ENCODE data around the gene BTG2.
A peak's percentile ranks its signal among the peaks of the same experiment; 100 is the strongest.

The BTG2 gene

DNA sequence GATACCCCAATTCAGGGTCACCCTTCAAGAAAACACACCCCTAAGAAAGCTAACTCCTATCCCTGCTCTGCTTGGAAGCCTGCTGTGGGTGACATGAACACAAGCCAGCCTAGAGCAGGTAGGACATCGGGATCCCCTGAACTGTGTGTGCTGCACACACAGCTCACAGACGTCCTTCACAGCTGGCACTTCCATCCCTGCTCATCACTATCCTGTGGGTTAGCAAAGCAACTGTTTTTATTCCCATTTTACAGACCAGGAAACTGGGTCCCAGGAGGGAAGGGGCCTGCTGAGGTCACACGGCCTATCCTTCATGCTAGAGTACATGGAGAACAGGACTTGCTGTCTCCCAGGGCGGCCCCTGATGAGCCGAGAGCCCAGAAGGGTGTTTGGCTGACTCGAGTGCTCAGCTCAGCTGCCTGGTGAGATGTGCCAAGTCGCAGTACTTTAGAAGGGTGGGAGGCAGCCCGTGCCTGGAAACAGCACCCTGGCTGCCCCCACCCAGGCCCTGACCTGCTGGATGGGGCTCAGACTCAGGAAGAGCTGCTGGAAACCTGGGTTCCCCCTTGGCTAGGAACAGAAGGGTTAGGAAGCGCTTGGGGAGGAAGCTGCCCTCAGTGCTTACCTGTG lies 28.3 kb upstream of the BTG2 start:
- no peaks in the 10 kb centered on the region for H3K36me3 ChIP-seq (ENCODE audit: control insufficient read depth, insufficient read depth, low read length)
- peak overlapping the region; percentile 34 for H3K27ac ChIP-seq (ENCODE audit: insufficient read depth, low read length, poor library complexity, severe bottlenecking)
- no peaks in the 10 kb centered on the region for H3K27me3 ChIP-seq (replicated peaks; ENCODE audit: control insufficient read depth, insufficient read depth, low read length, poor library complexity, severe bottlenecking)
- no peak for DNase-seq
- no peak overlapping the region for H3K4me3 ChIP-seq (ENCODE audit: insufficient read depth, low read depth, low read length, poor library complexity, severe bottlenecking)
- H3K4me1 ChIP-seq (ENCODE audit: control insufficient read depth, insufficient read depth, low read length, poor library complexity, severe bottlenecking): peaks cover 28% of the 10 kb centered on the region
- H3K9me3 ChIP-seq (ENCODE audit: control insufficient read depth, low read length): no peaks in the 10 kb centered on the region

DNA sequence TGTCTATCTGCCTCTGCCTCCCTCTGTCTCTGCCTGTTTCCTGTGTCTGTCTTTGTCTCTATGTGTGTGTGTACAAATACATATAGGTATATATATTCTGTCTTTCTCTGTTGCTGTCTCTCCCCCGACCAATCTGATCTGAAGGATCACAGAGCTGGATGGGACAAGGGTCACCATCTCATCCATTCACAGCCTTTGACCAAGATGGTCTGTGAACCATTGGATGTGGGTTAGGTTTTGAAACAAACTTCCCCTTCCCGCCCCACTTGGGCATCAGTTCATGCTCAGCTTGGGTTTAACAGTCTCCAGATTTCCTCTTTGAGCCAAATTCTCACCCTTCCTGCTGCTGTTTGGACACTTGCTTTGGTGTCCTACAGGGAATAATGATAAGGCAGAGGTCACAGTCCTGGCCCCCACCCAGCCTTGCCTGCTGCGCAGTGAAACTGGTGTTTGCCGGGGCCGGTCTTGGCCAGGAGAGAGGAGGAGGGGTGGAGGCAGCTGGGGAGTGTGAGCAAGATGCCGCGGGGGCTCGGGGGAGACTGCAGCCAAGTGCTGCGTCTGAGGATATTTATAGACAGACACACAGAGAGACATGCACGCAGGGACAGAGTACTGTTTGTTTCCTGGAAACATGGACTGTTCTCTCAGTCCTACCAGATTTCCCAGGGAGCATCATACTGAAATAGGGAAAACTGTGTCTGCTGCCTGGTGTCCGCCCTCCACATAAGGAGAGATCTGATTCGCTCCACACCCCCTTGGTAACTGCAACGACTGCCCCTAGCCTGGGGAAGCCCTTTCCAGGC lies 27.0 kb upstream of the BTG2 start:
- H3K4me1 ChIP-seq (ENCODE audit: control insufficient read depth, insufficient read depth, low read length, poor library complexity, severe bottlenecking): peaks cover 27% of the 10 kb centered on the region
- peak in 1 of 3 donors; percentile 26 for DNase-seq
- no peaks in the 10 kb centered on the region for H3K27me3 ChIP-seq (replicated peaks; ENCODE audit: control insufficient read depth, insufficient read depth, low read length, poor library complexity, severe bottlenecking)
- no peaks in the 10 kb centered on the region for H3K9me3 ChIP-seq (ENCODE audit: control insufficient read depth, low read length)
- H3K36me3 ChIP-seq (ENCODE audit: control insufficient read depth, insufficient read depth, low read length): no peaks in the 10 kb centered on the region
- no peak overlapping the region for H3K4me3 ChIP-seq (ENCODE audit: insufficient read depth, low read depth, low read length, poor library complexity, severe bottlenecking)
- H3K27ac ChIP-seq (ENCODE audit: insufficient read depth, low read length, poor library complexity, severe bottlenecking): peak overlapping the region; percentile 47

DNA sequence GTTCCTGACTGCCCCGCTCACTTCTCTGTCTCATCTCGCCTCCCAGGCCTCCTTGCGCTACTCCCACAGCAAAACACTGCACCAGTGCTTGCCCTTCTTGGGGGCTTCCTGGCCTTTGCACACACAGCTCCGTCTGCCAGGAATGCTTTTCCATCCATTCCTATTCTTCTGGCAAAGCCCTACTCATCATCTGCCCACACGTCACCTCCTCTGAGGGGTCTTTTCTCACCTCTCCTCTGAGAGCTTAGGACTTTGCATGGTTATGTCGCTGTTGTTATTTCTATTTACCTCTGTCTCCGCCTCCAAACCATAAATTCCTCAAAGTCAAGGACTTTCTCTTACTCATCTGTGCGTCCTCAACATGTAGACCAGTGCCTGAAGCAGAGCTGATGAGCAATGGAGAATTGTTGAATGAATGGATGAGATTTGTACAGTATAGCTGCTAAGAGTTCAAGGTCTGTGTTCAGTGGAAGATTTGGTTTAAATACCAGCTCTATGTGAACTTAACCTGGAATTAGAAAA lies 26.4 kb upstream of the BTG2 start:
- Histone ChIP-seq H3K4me3 (ENCODE audit: insufficient read depth, low read depth, low read length, poor library complexity, severe bottlenecking) (no peak overlapping the region), H3K27me3 (replicated peaks; ENCODE audit: control insufficient read depth, insufficient read depth, low read length, poor library complexity, severe bottlenecking) (no peaks in the 10 kb centered on the region), H3K36me3 (ENCODE audit: control insufficient read depth, insufficient read depth, low read length) (no peaks in the 10 kb centered on the region), H3K9me3 (ENCODE audit: control insufficient read depth, low read length) (no peaks in the 10 kb centered on the region), H3K27ac (ENCODE audit: insufficient read depth, low read length, poor library complexity, severe bottlenecking) (no peak overlapping the region), H3K4me1 (ENCODE audit: control insufficient read depth, insufficient read depth, low read length, poor library complexity, severe bottlenecking) (peaks cover 23% of the 10 kb centered on the region)
- DNase-seq: no peak

DNA sequence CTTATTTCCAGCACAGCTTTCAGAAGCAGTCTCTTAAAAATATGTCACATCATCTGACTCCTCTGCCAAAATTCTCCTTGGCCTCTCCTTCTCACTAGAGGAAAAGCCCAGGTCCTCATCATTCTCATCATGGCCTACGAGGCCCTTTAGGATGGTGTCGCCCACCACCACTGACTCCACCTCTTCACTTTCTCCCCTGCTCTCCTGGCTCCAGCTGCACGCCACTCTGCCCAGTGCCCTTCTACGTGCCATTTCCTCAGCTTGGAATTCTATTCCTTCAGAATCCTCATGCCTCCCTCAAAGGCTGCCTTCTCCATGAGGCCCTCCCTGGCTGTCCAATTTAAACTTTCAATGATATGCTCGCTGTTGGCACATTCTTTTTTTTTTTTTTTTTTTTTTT lies 25.3 kb upstream of the BTG2 start:
- no peak overlapping the region for H3K4me3 ChIP-seq (ENCODE audit: insufficient read depth, low read depth, low read length, poor library complexity, severe bottlenecking)
- no peaks in the 10 kb centered on the region for H3K36me3 ChIP-seq (ENCODE audit: control insufficient read depth, insufficient read depth, low read length)
- DNase-seq: no peak
- H3K4me1 ChIP-seq (ENCODE audit: control insufficient read depth, insufficient read depth, low read length, poor library complexity, severe bottlenecking): peaks cover 23% of the 10 kb centered on the region
- no peaks in the 10 kb centered on the region for H3K27me3 ChIP-seq (replicated peaks; ENCODE audit: control insufficient read depth, insufficient read depth, low read length, poor library complexity, severe bottlenecking)
- no peak overlapping the region for H3K27ac ChIP-seq (ENCODE audit: insufficient read depth, low read length, poor library complexity, severe bottlenecking)
- no peaks in the 10 kb centered on the region for H3K9me3 ChIP-seq (ENCODE audit: control insufficient read depth, low read length)

- Histone ChIP-seq H3K9me3 (ENCODE audit: control insufficient read depth, low read length) (no peaks in the 10 kb centered on the region), H3K36me3 (ENCODE audit: control insufficient read depth, insufficient read depth, low read length) (no peaks in the 10 kb centered on the region), H3K4me1 (ENCODE audit: control insufficient read depth, insufficient read depth, low read length, poor library complexity, severe bottlenecking) (peaks cover 23% of the 10 kb centered on the region), H3K27ac (ENCODE audit: insufficient read depth, low read length, poor library complexity, severe bottlenecking) (no peak overlapping the region), H3K4me3 (ENCODE audit: insufficient read depth, low read depth, low read length, poor library complexity, severe bottlenecking) (no peak overlapping the region), H3K27me3 (replicated peaks; ENCODE audit: control insufficient read depth, insufficient read depth, low read length, poor library complexity, severe bottlenecking) (no peaks in the 10 kb centered on the region)
- no peak for DNase-seq
These were observed 24.3 kb upstream of the BTG2 start for GRCh38 chr1:203281033-203281432.

DNA sequence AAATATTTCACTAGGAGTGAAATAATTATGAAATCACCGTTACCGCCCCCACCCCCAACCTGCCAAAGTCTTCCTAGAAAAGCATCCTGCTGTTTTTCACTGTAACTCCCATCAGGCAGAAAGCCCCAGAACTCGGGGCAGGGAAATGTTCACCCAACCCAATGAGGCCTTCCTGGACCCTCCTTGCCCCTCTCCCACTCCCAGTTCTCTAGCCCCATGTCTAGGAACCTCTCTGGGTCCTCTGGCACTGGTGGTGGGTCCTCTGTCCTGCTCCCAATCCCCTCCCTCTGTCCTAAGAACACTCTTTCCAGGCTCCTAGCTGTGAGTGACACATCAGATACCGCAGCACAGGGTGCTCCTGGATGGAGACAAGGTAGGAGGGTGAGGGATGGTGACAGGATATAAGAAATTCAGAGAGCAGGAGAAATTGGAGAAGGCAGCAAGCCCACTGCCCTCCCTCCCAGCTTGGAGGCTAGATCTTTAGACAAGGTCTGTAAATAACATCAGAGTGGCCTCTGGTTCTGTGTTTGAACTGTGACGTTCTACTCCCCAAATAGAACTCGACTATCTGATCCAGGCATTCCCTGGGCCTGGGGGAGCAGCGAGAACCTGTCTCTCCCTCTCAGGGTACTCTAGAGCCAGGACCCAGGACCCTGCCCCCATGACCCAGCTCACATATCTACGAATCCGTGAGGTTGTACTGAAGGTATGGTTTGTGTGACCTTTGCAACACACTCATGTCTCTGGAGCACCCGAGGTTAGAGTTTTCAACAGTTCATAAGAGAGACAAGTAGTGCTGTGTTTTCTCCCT lies 23.3 kb upstream of the BTG2 start:
- DNase-seq: no peak
- no peak overlapping the region for H3K27ac ChIP-seq (ENCODE audit: insufficient read depth, low read length, poor library complexity, severe bottlenecking)

GRCh38 chr1:203282720-203283542 lies 22.4 kb upstream of the BTG2 start:
- Histone ChIP-seq H3K27me3 (replicated peaks; ENCODE audit: control insufficient read depth, insufficient read depth, low read length, poor library complexity, severe bottlenecking) (no peaks in the 10 kb centered on the region), H3K4me1 (ENCODE audit: control insufficient read depth, insufficient read depth, low read length, poor library complexity, severe bottlenecking) (peaks cover 30% of the 10 kb centered on the region), H3K36me3 (ENCODE audit: control insufficient read depth, insufficient read depth, low read length) (no peaks in the 10 kb centered on the region), H3K27ac (ENCODE audit: insufficient read depth, low read length, poor library complexity, severe bottlenecking) (no peak overlapping the region), H3K9me3 (ENCODE audit: control insufficient read depth, low read length) (no peaks in the 10 kb centered on the region), H3K4me3 (ENCODE audit: insufficient read depth, low read depth, low read length, poor library complexity, severe bottlenecking) (no peak overlapping the region)
- no peak for DNase-seq

More for the DNA sequence above, 23.3 kb upstream of the BTG2 start:
- no peaks in the 10 kb centered on the region for H3K36me3 ChIP-seq (ENCODE audit: control insufficient read depth, insufficient read depth, low read length)
- no peaks in the 10 kb centered on the region for H3K27me3 ChIP-seq (replicated peaks; ENCODE audit: control insufficient read depth, insufficient read depth, low read length, poor library complexity, severe bottlenecking)
- no peaks in the 10 kb centered on the region for H3K9me3 ChIP-seq (ENCODE audit: control insufficient read depth, low read length)
- H3K4me3 ChIP-seq (ENCODE audit: insufficient read depth, low read depth, low read length, poor library complexity, severe bottlenecking): no peak overlapping the region
- peaks cover 30% of the 10 kb centered on the region for H3K4me1 ChIP-seq (ENCODE audit: control insufficient read depth, insufficient read depth, low read length, poor library complexity, severe bottlenecking)

DNA sequence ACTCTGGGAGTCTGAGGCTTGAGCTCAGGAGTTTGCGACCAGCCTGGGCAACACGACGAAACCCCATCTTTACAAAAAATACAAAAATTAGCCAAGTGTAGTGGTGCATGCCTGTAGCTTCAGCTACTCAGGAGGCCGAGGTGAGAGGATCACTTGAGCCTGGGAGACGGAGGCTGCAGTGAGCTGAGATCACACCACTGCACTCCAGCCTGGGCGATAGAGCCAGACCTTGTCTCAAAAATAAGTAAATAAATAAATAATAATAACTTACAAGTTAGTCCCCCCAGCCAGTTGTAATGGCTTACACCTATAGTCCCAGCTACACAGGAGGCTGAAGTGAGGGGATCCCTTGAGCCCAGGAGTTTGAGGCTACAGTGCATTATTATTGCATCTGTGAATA lies 21.7 kb upstream of the BTG2 start:
- Histone ChIP-seq H3K27me3 (replicated peaks; ENCODE audit: control insufficient read depth, insufficient read depth, low read length, poor library complexity, severe bottlenecking) (no peaks in the 10 kb centered on the region), H3K4me1 (ENCODE audit: control insufficient read depth, insufficient read depth, low read length, poor library complexity, severe bottlenecking) (peaks cover 30% of the 10 kb centered on the region), H3K36me3 (ENCODE audit: control insufficient read depth, insufficient read depth, low read length) (no peaks in the 10 kb centered on the region), H3K27ac (ENCODE audit: insufficient read depth, low read length, poor library complexity, severe bottlenecking) (no peak overlapping the region), H3K9me3 (ENCODE audit: control insufficient read depth, low read length) (no peaks in the 10 kb centered on the region), H3K4me3 (ENCODE audit: insufficient read depth, low read depth, low read length, poor library complexity, severe bottlenecking) (no peak overlapping the region)
- no peak for DNase-seq

DNA sequence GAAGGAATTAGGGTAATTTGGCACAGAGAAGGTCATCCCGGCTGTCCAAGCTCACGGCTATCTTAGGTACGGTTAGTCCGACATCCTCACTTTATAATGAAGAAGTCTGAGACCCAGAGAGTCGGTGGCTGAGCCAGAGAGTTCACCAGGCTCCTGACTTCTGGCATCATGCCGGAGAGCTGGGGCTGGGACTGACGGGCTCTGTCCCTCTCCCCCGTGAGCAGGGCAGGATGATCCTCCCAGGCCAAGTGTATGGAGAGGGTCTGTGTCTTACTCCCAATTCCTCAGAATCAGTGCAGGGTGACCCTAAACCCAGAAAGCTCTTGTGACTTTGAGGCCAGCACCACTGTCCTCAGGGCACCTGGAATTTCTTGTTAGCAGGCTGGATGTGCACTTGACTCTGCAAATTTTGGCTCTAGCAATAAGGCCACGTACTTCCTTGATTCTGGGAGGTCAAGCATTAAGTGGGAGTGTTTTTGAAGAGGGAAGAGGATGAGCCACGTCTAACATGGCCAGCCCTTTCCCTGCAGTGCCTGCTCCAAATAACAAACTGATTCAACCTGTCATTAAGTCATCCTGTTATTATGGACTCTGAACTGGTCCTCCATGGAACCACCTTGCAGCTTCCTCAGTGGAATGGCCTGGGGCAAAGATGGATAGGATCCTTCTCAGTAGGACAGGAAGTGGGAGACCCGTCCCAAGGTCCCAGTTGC lies 20.8 kb upstream of the BTG2 start:
- no peaks in the 10 kb centered on the region for H3K27me3 ChIP-seq (replicated peaks; ENCODE audit: control insufficient read depth, insufficient read depth, low read length, poor library complexity, severe bottlenecking)
- no peak overlapping the region for H3K27ac ChIP-seq (ENCODE audit: insufficient read depth, low read length, poor library complexity, severe bottlenecking)
- no peaks in the 10 kb centered on the region for H3K9me3 ChIP-seq (ENCODE audit: control insufficient read depth, low read length)
- no peaks in the 10 kb centered on the region for H3K36me3 ChIP-seq (ENCODE audit: control insufficient read depth, insufficient read depth, low read length)
- H3K4me3 ChIP-seq (ENCODE audit: insufficient read depth, low read depth, low read length, poor library complexity, severe bottlenecking): no peak overlapping the region
- no peak for DNase-seq
- H3K4me1 ChIP-seq (ENCODE audit: control insufficient read depth, insufficient read depth, low read length, poor library complexity, severe bottlenecking): peaks cover 33% of the 10 kb centered on the region

All from effector memory CD4-positive, alpha-beta T cell (primary cell).